T-helper 2 cell (primary cell): ENCODE measurements around the gene THRAP3.
"Not testable (repeated sequence)": the region's sequence is repeated elsewhere in the genome, so short reads cannot be mapped to it uniquely, and the experiment has no call there.

ENCODE experiments used
- DNase-seq, 5 experiments: peaks; one replicate each; pipeline versions ENCODE4 v3.0.0 to v3.0.0-alpha.2; 2012 to 2022

Gene THRAP3

DNA sequence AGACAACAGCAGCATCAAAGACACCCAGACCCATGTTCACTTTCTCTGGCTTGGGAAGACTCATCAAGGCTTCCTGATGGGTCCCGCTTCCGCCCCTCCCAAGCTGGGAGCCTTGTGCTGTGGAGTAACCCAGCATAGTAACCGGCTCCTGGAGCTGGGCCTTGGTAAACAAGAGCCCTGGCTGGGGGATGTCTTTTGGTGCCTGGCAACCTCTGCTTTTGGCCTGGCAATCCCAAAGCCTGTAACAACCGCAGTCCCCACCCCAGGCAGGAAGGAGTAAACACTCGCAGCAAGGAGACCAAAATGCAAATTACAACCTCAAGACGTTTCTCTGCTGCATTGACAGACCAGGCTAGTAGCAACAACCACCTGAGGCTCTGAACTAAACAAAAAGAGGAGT lies 16.9 kb upstream of the THRAP3 start:
- DNase-seq: no peak

GRCh38 chr1:36208978-36209703 lies 15.1 kb upstream of the THRAP3 start:
- DNase-seq: no peak

DNA sequence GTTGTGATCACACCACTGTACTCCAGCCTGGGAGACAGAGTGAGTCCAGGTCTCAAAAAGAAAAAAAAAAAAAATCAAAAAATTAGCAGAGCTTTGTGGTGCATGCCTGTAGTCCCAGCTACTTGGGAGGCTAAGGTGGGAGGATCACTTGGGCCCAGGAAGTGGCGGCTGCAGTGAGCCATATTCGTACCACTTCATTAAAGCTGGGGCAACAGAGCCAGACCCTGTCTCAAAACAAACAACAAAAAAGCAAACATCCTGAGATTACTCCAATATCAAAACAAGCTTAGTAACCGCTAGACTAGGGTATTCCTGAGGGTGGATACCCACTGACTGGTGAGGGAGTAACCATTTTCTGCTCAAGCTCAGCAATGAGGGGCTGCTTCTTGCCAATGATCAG lies 12.9 kb upstream of the THRAP3 start:
- no peak for DNase-seq

DNA sequence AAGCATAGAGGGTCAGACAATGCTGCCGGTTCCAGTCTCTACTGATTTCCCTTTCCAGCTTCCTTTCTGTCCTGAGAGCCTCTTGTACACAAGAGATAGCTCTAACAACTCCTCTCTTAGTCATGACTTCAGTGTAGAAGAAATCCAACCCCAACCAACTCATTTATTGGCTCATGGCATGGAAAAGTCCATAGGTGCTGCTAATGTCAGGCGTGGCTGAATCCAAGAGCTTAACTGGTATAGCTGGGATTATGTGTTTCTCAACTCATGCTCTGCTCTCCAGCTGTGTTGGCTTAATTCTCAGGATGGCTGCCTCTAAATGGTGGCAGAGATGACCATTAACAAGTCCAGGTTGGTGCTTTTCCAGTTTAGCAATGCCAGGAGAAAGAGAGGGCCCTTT lies 12.4 kb upstream of the THRAP3 start:
- no peak for DNase-seq

DNA sequence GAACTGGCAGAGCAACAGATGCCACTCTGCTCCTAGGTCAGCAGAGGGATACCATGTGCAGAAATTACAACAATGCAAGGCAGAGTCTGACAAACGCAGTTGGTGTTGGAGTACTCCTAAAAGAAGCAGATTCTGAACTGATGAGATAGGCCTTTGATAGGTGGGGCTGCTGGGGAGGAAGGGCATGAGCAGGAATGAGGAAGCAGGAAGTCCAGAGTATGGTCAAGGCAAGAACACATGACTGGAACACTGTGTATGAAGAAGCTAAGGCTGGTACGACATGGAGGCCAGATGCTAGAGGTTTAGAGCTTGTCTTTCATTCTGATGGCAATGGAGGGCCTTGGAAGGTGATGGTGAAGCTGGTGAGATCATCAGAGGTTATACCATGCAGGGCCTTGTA lies 11.5 kb upstream of the THRAP3 start:
- DNase-seq: no peak

DNA sequence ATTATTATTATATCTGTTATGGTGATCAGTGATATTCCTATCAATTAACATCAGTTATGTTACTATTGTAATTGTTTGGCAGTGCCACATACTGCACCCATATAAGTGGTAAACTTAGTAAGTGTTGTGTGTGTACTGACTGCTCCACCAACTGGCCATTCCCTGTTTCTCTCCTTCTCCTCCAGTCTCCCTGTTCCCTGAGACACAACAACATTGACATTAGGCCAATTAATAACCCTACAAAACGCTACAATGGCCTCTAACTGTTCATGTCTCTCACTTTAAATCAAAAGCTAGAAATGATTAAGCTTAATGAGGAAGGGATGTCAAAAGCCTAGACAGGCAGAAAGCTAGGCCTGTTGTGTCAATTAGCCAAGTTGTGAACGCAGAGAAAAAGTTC lies 6.6 kb upstream of the THRAP3 start:
- no peak for DNase-seq

DNA sequence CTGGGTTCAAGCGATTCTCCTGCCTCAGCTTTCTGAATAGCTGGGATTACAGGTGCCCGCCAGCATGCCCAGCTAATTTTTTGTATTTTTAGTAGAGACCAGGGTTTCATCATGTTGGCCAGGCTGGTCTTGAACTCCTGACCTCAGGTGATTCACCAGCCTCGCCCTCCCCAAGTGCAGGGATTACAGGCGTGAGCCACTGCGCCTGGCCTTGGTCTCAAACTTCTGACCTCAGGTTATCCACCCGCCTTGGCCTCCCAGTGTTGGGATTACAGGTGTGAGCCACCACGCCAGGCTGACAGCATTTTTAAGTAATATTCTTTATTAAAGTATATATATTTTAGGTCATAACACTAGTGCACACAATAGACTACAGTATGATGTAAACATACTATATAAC lies 2.3 kb upstream of the THRAP3 start:
- not testable (repeated sequence) for DNase-seq

DNA sequence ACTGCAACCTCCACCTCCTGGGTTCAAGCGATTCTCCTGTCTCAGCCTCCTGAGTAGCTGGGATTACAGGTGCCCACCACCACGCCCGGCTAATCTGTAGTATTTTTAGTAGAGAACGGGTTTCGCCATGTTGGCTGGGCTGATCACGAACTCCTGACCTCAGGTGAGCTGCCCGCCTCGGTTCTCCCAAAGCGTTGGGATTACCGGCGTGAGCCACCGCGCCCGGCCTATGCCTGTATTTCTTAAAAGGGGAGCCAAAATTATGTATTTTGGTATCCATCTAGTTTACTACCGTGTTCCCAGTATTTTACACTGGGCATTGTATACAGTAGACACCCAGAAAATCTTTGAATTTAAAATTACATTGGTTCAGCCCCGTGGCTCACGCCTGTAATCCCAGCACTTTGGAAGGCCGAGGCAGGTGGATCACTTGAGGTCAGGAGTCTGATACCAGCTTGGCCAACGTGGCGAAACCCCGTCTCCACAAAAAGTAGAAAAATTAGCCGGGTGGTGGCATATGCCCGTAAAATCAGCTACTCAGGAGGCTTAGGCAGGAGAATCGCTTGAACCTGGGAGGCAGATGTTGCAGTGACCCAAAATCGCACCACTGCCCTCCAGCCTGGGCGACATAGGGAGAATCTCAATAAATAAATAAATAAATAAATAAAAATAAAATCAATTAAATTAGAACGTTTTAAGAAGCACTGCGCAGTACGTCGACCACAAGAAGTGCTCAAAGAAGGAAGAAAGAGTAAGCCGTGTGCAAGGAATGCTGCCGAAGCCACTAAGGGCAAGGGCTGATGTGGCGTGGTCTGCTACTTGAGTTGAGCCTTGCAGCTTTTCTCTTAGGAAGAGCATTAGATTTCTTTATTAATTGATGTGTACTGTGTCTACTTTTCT lies 1.5 kb upstream of the THRAP3 start:
- no peak for DNase-seq

DNA sequence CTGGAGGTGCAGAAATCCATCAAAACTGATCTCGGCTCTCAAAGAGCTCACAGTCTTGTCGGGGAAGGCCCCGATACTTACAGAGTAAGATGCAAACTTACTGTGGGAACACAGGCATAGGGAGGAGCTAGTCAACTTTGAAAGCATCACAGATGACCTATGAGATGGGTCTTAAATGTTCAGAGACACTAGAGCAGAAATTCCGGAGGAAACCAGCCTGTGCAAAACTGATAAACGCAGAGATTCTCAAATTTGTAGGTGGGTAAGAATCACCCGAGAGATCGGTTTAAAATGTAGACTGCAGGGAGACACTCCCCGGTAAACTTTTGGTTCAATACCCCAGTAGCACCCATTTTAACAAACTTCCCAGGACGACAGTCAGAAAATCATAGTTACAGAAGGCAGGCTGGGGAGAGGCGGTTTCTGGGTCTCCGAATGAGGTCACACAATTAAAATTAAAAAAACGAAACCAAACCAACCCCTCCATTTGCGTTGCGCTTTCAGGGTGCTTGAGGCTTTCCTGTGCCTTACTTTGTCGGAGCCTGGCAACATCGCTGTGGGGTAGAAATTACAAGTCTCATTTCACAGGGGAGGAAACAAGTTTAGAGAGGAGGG lies 755 bp upstream of the THRAP3 start:
- peak in 2 of 5 experiments; percentile 4 to 90 for DNase-seq

DNA sequence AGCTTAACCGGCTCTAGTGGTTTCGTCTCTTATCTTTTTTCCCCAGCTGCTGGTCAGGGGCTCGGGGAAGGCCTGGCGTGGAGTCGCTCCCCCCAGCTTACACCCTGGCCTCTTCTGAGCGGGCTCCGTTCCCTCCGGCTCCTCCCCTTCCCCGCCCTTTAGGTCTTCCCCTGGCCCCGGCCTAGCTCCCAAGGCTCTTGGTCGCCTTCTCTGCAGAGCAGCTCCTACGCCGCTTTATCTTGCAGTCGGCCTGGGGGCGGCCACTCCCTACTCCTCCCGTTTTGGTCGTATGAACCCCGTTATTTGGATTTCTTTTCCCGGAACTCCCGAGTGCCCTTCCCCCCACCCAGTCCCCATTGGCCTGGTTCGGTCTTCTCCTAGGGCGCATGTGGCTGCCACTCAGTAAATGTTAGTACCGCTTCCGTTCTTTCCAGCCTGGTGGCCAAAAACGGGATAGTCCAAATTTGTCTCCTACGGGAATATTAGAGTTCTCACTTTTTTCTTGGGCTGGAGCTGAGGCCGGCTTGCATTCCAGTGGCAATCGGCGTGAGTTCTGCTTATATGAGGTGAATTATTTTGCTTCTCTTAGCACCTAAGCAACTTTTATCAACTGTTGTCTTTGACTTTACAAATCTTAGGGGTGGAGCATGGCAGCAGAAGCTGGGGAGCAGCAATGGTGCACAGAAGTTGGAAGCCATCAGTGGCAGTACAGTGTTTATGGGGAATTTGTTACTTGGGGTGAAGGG lies 467 bp downstream of the THRAP3 start:
- DNase-seq: peak in 2 of 5 experiments; percentile 57 to 75

DNA sequence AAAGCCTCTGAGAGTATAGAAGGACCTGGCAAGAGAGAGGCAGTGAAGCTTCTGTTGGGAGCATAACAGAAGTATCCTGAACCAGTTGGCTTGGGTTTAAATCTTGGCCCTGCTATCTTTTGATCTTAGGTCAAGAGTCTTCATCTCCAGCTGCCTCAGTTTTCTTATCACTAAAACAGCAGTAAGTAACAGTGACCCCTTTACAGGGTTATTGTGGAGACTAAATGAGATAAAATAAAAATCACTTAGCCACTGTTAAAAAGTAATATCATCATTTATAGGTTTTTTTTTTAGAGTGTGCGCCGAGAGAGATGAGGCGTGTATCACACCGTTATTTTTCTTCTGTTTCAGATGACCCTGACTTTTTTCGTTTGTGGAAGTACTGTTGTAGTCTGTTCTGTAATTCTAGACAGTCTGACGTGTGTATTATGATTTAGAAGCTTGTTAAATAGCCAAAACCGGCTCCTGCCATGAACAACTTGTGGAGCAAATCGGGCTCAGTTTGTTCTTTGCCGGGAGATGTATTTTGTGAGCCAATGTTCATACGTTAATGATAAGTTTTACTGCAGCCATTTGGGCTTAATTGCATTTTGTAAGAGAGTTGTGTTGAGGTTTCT lies 1.1 kb downstream of the THRAP3 start:
- DNase-seq: no peak

GRCh38 chr1:36230279-36230678 lies 6.0 kb downstream of the THRAP3 start:
- DNase-seq: not testable (repeated sequence)

DNA sequence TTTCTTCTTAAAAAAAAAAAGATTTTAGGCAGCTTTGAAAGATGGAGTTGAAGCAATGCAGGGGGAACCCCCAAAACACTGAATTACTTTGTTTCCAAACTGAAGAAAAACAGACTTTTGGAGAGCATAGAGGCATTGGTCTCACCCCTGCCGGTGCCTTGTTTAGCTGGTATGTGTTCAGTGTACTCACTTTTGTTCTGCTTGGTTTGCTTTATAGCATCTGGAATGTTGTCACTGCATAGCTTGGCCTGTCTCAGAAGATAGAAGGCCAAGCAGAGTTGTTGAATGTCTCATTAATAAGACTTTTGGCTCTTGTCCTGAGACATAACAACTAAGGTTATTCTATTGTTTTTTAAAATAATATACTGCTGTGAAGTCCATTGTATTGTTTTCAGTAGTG lies 6.9 kb downstream of the THRAP3 start:
- no peak for DNase-seq

GRCh38 chr1:36232212-36233095 lies 8.2 kb downstream of the THRAP3 start:
- DNase-seq: no peak

- no peak for DNase-seq
Observed at GRCh38 chr1:36236302-36236701, 12.1 kb downstream of the THRAP3 start.

GRCh38 chr1:36238433-36238832 lies 14.2 kb downstream of the THRAP3 start:
- no peak for DNase-seq

DNA sequence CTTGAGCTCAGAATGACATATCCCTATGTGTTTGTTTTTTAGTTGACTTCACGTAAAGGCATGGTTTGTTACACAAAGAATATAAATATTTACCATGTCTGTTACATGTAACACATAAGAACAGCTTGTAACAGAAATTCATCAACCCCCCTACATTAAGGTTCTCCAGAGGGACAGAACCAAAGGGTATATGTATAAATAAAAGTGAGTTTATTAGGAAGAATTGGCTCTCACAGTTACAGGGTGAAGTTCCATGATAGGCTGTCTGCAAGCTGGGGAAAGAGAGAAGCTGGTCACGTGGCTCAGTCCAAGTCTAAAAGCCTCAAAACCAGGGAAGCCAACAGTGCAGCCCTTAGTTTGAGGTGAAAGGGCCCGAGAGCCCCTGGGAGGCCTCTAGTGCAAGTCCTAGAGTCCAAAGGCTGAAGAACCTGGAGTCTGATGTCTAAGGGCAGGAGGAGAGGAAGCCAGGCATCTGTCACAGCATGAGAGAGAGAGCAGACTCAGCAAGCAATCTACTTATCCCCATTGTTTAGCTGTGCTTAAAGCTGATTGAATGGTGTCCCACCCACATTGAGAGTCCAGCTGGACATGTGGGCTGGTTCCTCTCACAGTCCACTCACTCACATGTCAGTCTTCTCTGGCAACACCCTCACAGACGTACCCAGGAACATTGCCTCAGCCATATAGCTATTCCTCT lies 15.8 kb downstream of the THRAP3 start:
- DNase-seq: no peak

- DNase-seq: no peak
Observed at GRCh38 chr1:36247538-36247937, 23.3 kb downstream of the THRAP3 start.

- no peak for DNase-seq
Observed at GRCh38 chr1:36248250-36248894, 24.1 kb downstream of the THRAP3 start.

- no peak for DNase-seq
Observed at GRCh38 chr1:36251794-36252481, 27.7 kb downstream of the THRAP3 start.
